Stomach (tissue), 9 donors: ENCODE results near the gene PBXIP1. TPM values are rescaled to one million over a fixed set of nuclear protein-coding genes. Genes with fewer than 3 reads are reported as not detected.

Source experiments
- DNase-seq, 2 donors: peaks; one replicate each; pipeline versions ENCODE4 v3.0.0 to v3.0.0-alpha.2; 2013 to 2019
- H3K27ac ChIP-seq, 5 donors: fragments of 200-600 bp in 4 of 5; sonication (generic) in 4 of 5; one replicate each; pipeline ENCODE4 v1.5.1; 2013 to 2019; ENCODE audit warnings: mild to moderate bottlenecking in 1 of 5, moderate library complexity in 1 of 5
- H3K27me3 ChIP-seq, 3 donors: fragments of 200-600 bp; sonication (generic); one replicate each; pipeline ENCODE4 v1.5.1; 2017 to 2019; ENCODE audit warnings: mixed run types in 1 of 3
- H3K36me3 ChIP-seq, 4 donors: fragments of 200-600 bp; sonication (generic); 1 replicate in 3 of 4; 2 replicates in 1 of 4; pipeline ENCODE4 v1.5.1; 2016 to 2019
- H3K4me1 ChIP-seq, 4 donors: fragments of 200-600 bp; sonication (generic); one replicate each; pipeline ENCODE4 v1.5.1; 2016 to 2019
- H3K4me3 ChIP-seq, 4 donors: fragments of 200-600 bp; sonication (generic) in 3 of 4; one replicate each; pipeline ENCODE4 v1.5.1; 2016 to 2019; ENCODE audit warnings: mild to moderate bottlenecking in 1 of 4
- H3K9me3 ChIP-seq, 4 donors: fragments of 200-600 bp; sonication (generic); one replicate each; pipeline ENCODE4 v1.5.1; 2016 to 2019
- CTCF ChIP-seq, 7 experiments: fragments of 450-650 bp in 4 of 7; fragments of 200-600 bp in 3 of 7; sonication (generic) in 3 of 7; IDR thresholded peaks; one replicate each; pipeline ENCODE4 v1.5.1; 2016 to 2019; ENCODE audit warnings: antibody characterized with exemption in 7 of 7, control low read depth in 2 of 7, mild to moderate bottlenecking in 1 of 7
- EP300 ChIP-seq: sonication (generic); formaldehyde crosslinking; IDR thresholded peaks from one replicate; pipeline ENCODE4 v1.6.1; 2017; ENCODE audit warnings: antibody characterized with exemption
- POLR2A ChIP-seq, 4 donors: fragments of 450-650 bp; IDR thresholded peaks; one replicate each; pipeline ENCODE4 v1.6.1; 2016; ENCODE audit warnings: antibody characterized with exemption in 4 of 4, control low read depth in 2 of 4, mild to moderate bottlenecking in 1 of 4, moderate library complexity in 1 of 4
- POLR2AphosphoS5 ChIP-seq, 3 donors: sonication (generic); formaldehyde crosslinking; IDR thresholded peaks; one replicate each; pipeline ENCODE4 v1.6.1; 2016; ENCODE audit warnings: antibody characterized with exemption in 3 of 3
- WGBS, 5 donors: extraction: QIAGEN DNeasy Blood & Tissue Kit in 3 of 5; methylation state at CpG; one replicate each; pipeline versions ENCODE4 v1.1.5 to v1.1.7; 2013 to 2018; 5-methylcytosine and 5-hydroxymethylcytosine counted together
- intact Hi-C: fragments of 100-400 bp; cut with DNase I; formaldehyde crosslinking; loops from one replicate; pipeline ENCODE4 v1.15.1; 2023; ENCODE audit warnings: low total_unique reads
- polyA plus RNA-seq, 3 donors: library from polyadenylated mRNA; stranded (reverse); fragments of 200-250 nt; gene quantifications; one replicate each; pipeline ENCODE4 v1.2.3, GENCODE V29; 2013
- total RNA-seq, 5 donors: library from RNA; depleted of rRNA; stranded (reverse); fragments of >200 nt; gene quantifications; one replicate each; pipeline versions ENCODE4 v1.1.0 to v1.2.3, GENCODE V29; 2014 to 2016
- donor health status: healthy with polysubstance abuse.
- donor health status: Bipolar disorder and iron deficiency.
- donor health status: healthy.

Gene PBXIP1
- total and polyA plus RNA-seq, 8 donors: 19.7 to 123 (median 71.7) TPM

GRCh38 chr1:154999571-155000410, 43.9 kb upstream of the PBXIP1 start:
- WGBS, 5 donors: 1 to 3% (median 3%) methylated on average over 32 to 50 of the region's 50 CpGs
- peak; percentile 65 to 79 for DNase-seq

GRCh38 chr1:154998818-154999570, 43.1 kb upstream of the PBXIP1 start:
- Histone ChIP-seq H3K36me3 (no peaks in the 10 kb centered on the region), H3K27me3 (no peaks in the 10 kb centered on the region), H3K27ac (peak overlapping the region in 4 of 5 donors; percentile 99 to 100 (median 99)), H3K4me3 (peak overlapping the region; percentile 78 to 90 (median 85)), H3K9me3 (no peaks in the 10 kb centered on the region), H3K4me1 (peaks cover 26 to 56% (median 37%) of the 10 kb centered on the region in 4 donors)
- WGBS, 5 donors: 10 to 12% (median 10%) methylated on average over 38 to 40 of the region's 40 CpGs
- DNase-seq: peak; percentile 60 to 90
- TF ChIP-seq CTCF (IDR thresholded peaks at IDR 0.05): peak in 5 of 7 experiments; percentile 55 to 79 (median 60)
- TF ChIP-seq EP300: no peak
- no peak for TF ChIP-seq POLR2A (IDR thresholded peaks at IDR 0.05)
- peak in 2 of 3 donors; percentile 33 to 37 for TF ChIP-seq POLR2AphosphoS5 (IDR thresholded peaks at IDR 0.05)
- intact Hi-C loops: no loop called here

More at GRCh38 chr1:154999571-155000410, 43.9 kb upstream of the PBXIP1 start:
- Histone ChIP-seq H3K9me3 (no peaks in the 10 kb centered on the region), H3K27me3 (no peaks in the 10 kb centered on the region), H3K36me3 (no peaks in the 10 kb centered on the region), H3K4me3 (peak overlapping the region; percentile 78 to 90 (median 85)), H3K4me1 (peaks cover 31 to 58% (median 43%) of the 10 kb centered on the region in 4 donors), H3K27ac (peak overlapping the region; percentile 98 to 100 (median 99))
- TF ChIP-seq POLR2AphosphoS5 (IDR thresholded peaks at IDR 0.05) (no peak), CTCF (IDR thresholded peaks at IDR 0.05) (no peak), POLR2A (IDR thresholded peaks at IDR 0.05) (no peak), EP300 (no peak)
- intact Hi-C loops: no loop called here

GRCh38 chr1:154998201-154998780, 42.4 kb upstream of the PBXIP1 start:
- no peak for DNase-seq
- H3K4me3 ChIP-seq: no peak overlapping the region
- no peaks in the 10 kb centered on the region for H3K36me3 ChIP-seq
- TF ChIP-seq EP300 (no peak), POLR2AphosphoS5 (IDR thresholded peaks at IDR 0.05) (no peak), POLR2A (IDR thresholded peaks at IDR 0.05) (no peak), CTCF (IDR thresholded peaks at IDR 0.05) (no peak)
- intact Hi-C loops: no loop called here
- 69 to 83% (median 76%) methylated on average over 15 to 16 of the region's 16 CpGs for WGBS, 5 donors
- peak overlapping the region in 1 of 5 donors; percentile 99 for H3K27ac ChIP-seq
- no peaks in the 10 kb centered on the region for H3K27me3 ChIP-seq
- no peaks in the 10 kb centered on the region for H3K9me3 ChIP-seq
- peaks cover 25 to 51% (median 33%) of the 10 kb centered on the region in 4 donors for H3K4me1 ChIP-seq
